Neutrophil (primary cell): ENCODE measurements around the gene PRAMEF9.

Experiments
- H3K27ac ChIP-seq: fragments of 200-600 bp; sonication (generic); 2 replicates; pipeline ENCODE4 v1.5.1; 2016; ENCODE audit warnings: mild to moderate bottlenecking, moderate library complexity
- H3K27me3 ChIP-seq: fragments of 200-600 bp; sonication (generic); 2 replicates; pipeline ENCODE4 v1.6.0; 2016; ENCODE audit warnings: mild to moderate bottlenecking
- H3K36me3 ChIP-seq: fragments of 200-600 bp; sonication (generic); 2 replicates; pipeline ENCODE4 v1.5.1; 2017
- H3K4me1 ChIP-seq, 2 experiments: fragments of 200-600 bp in 1 of 2; sonication (generic) in 1 of 2; 1 replicate in 1 of 2; 2 replicates in 1 of 2; pipeline versions ENCODE4 v1.5.1 to v1.6.1; 2013 to 2016; ENCODE audit warnings: low read depth in 1 of 2, low read length in 1 of 2, mild to moderate bottlenecking in 1 of 2, moderate library complexity in 1 of 2; ENCODE audit not compliant: control insufficient read depth in 1 of 2, insufficient read depth in 1 of 2
- H3K4me3 ChIP-seq, 2 experiments: fragments of 200-600 bp in 1 of 2; sonication (generic) in 1 of 2; 1 replicate in 1 of 2; 2 replicates in 1 of 2; pipeline ENCODE4 v1.5.1; 2013 to 2016; ENCODE audit warnings: low read depth in 1 of 2, low read length in 1 of 2, mild to moderate bottlenecking in 1 of 2, moderate library complexity in 1 of 2
- H3K9me3 ChIP-seq: fragments of 200-600 bp; sonication (generic); 2 replicates; pipeline ENCODE4 v1.5.1; 2016
- CTCF ChIP-seq: fragments of 200-600 bp; sonication (generic); IDR thresholded peaks from 2 replicates; pipeline ENCODE4 v1.5.1; 2016; ENCODE audit warnings: antibody characterized with exemption

The PRAMEF9 gene

GRCh38 chr1:13228343-13228781 lies 56.7 kb downstream of the PRAMEF9 start:
- TF ChIP-seq CTCF = no peak

More at GRCh38 chr1:13228343-13228781, 56.7 kb downstream of the PRAMEF9 start:
- no peak overlapping the region for H3K27ac ChIP-seq
- no peaks in the 10 kb centered on the region for H3K4me1 ChIP-seq
- no peaks in the 10 kb centered on the region for H3K36me3 ChIP-seq
- H3K9me3 ChIP-seq = no peaks in the 10 kb centered on the region
- no peaks in the 10 kb centered on the region for H3K27me3 ChIP-seq
- no peak overlapping the region for H3K4me3 ChIP-seq
